Measurements from ENCODE around the gene MCEMP1.

The MCEMP1 gene

DNA sequence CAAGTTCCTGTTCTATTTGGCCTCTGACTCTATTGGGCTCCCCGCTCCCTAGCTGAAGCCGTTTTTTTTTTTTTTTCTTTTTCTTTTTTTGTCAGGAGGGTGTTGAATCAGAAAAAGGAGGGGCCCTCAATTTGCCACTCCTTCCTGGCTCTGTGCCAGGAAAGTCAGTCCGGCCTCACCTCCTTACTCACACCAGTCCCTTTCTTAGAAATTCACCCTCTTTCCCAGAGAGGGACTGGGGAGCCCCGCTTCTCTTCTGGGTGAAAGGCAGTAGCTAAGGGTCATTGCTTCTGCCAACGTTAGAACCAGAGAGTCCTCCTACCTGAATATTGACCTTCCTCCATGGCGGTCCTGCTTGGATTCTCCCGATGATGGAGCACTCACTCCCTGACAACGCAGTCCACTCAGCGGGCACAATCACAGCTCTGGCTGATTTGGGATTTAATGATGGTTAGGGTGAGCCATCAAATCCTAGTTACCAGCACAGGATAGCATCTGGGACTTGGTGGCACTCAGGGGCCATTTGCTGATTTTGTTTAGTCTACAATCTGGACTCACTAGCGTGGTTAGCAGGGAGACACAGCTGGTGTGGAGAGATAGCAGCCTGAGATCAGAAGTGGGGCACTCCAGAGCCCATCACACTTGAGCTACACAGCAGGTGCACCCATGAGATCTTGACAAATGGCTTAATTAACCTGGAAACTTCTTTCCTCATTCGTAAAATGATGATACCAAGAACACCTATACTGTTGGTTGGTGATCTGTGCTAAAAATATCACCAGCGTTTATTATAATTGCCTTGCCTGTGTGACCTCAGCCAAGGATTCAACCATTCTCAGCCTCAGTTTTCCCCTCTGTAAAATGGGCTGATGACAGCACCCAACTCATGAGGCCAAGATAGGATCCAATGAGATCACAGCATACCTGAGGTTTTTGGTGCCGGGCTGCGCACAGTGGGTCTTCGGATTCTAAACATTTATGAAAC lies 22.8 kb downstream of the MCEMP1 start:
- TF ChIP-seq, protein P1, sequence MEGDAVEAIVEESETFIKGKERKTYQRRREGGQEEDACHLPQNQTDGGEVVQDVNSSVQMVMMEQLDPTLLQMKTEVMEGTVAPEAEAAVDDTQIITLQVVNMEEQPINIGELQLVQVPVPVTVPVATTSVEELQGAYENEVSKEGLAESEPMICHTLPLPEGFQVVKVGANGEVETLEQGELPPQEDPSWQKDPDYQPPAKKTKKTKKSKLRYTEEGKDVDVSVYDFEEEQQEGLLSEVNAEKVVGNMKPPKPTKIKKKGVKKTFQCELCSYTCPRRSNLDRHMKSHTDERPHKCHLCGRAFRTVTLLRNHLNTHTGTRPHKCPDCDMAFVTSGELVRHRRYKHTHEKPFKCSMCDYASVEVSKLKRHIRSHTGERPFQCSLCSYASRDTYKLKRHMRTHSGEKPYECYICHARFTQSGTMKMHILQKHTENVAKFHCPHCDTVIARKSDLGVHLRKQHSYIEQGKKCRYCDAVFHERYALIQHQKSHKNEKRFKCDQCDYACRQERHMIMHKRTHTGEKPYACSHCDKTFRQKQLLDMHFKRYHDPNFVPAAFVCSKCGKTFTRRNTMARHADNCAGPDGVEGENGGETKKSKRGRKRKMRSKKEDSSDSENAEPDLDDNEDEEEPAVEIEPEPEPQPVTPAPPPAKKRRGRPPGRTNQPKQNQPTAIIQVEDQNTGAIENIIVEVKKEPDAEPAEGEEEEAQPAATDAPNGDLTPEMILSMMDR (IDR thresholded peaks at IDR 0.05; ENCODE audit: low read depth, low read length, missing control alignments) = no peak

DNA sequence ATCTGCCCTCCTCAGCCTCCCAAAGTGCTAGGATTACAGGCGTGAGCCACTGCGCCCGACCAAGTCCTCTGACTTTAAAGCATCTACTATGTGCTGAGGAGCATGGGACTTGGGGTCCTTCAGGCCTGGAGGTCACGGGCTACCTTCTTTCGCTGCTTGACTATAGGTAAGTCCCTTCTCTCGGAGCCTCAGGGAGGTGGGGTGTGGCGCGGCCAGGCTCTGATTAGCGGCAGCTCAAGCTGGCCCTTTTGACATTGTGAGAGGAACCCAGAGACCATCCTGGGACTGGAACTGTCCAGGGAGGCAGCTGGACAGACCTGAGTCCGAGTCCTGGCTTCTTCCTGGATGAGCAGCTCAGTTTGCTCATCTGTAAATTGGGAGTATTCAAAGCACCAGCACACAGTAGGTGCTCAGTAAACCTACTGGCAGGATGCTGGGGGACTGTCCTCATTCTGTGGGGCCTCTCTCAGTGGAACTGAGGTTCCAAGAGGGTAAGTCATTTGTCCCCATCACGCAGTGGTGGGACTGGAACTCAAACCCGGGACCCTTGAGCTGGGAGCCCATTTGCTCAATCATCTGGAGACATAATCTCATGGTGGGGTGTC lies 24.3 kb downstream of the MCEMP1 start:
- H3K36me3 ChIP-seq (replicated peaks) = no peaks in the 10 kb centered on the region
- H3K27ac ChIP-seq = no peak overlapping the region
- no peak for DNase-seq
- TF ChIP-seq, protein P1 (IDR thresholded peaks at IDR 0.05; ENCODE audit: low read depth, low read length, missing control alignments) = no peak
- in situ Hi-C loops (cut with HindIII; ENCODE audit: low pct_ligation_motif_present, low sequenced_read_pairs) = no loop called here
- H3K4me3 ChIP-seq (ENCODE audit: low read depth, low read length) = no peak overlapping the region
- H3K27me3 ChIP-seq (replicated peaks) = no peaks in the 10 kb centered on the region

More for the DNA sequence above, 22.8 kb downstream of the MCEMP1 start:
- in situ Hi-C loops (cut with HindIII; ENCODE audit: low pct_ligation_motif_present, low sequenced_read_pairs) = no loop called here
- Histone ChIP-seq H3K36me3 (replicated peaks) (no peaks in the 10 kb centered on the region), H3K27ac (no peak overlapping the region), H3K27me3 (replicated peaks) (no peaks in the 10 kb centered on the region), H3K4me3 (ENCODE audit: low read depth, low read length) (no peak overlapping the region)
- no peak for DNase-seq

DNA sequence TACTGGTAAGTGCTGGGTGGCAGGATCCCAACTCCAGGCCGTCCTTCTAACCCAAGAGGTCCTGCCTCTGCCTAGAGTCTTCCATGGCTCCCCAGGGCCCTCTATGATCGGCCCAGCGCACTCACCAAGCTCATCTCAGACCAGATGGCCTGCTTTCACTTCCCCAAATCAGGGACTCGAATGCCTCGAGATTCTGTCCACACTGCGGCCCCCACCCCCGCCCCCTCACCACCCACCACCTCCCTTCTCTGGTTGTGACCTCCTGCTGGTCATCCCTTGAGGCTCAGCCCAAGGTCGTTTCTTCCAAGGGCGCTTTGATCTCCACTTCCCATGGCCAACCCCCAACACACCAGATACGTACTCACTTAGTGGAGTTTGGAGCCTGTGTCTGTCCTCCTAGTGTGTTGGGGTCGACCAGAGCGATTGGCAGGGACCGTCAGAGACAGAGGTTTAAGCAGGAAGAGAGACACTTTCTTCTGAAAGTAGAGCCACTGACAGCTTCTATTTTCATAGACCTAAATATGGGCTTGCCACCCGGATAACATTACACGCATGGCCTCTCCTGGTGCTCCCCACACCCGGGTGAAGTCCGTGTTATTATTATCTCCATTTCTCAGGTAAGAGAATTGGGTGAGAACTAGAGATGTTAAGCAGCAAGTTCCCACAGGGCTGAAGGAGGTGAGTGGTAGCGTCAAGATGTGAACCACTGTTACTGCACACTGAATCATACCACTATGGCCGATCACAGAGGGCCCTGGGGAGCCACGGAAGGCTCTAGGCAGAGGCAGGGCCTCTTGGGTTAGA lies 25.0 kb downstream of the MCEMP1 start, which contains the start of gene FCER2:
TSS of gene FCER2 (minus strand) at position 478 of the 804 bp plus-strand sequence. CDS start 2,371 bp downstream, outside the sequence.
- TF ChIP-seq, protein P1 (IDR thresholded peaks at IDR 0.05; ENCODE audit: low read depth, low read length, missing control alignments) = no peak
- Histone ChIP-seq H3K27ac (no peak within 1 kb of the TSS), H3K4me3 (ENCODE audit: low read depth, low read length) (no peak within 1 kb of the TSS), H3K27me3 (replicated peaks) (no peaks in the 10 kb centered on the region), H3K36me3 (replicated peaks) (no peaks in the 10 kb centered on the region)
- in situ Hi-C loops (cut with HindIII; ENCODE audit: low pct_ligation_motif_present, low sequenced_read_pairs) = no loop called here
- no peak for DNase-seq

DNA sequence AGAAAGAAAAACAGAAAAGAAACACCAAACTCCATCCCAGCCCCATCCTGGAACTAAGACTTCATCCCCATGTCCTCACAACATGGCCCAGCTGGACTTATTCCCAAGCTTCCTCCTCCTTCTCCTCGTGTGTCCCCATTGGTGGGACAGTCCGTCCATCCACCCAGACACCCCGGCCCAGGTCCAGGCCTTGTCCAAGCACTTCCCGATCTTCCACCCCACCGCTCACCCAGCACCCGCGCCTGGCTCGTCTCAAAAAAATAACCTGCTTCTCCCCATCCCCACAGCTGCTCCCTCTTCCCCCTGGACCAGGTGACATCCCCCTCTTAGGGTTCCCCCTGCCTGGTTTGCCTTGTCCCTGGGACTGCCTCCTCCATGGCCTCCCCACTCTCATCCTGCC lies 26.4 kb downstream of the MCEMP1 start:
- in situ Hi-C loops (cut with HindIII; ENCODE audit: low pct_ligation_motif_present, low sequenced_read_pairs) = no loop called here
- no peaks in the 10 kb centered on the region for H3K27me3 ChIP-seq (replicated peaks)
- H3K36me3 ChIP-seq (replicated peaks) = no peaks in the 10 kb centered on the region
- TF ChIP-seq, protein P1 (IDR thresholded peaks at IDR 0.05; ENCODE audit: low read depth, low read length, missing control alignments) = no peak
- H3K4me3 ChIP-seq (ENCODE audit: low read depth, low read length) = no peak overlapping the region
- H3K27ac ChIP-seq = no peak overlapping the region
- DNase-seq = no peak

DNA sequence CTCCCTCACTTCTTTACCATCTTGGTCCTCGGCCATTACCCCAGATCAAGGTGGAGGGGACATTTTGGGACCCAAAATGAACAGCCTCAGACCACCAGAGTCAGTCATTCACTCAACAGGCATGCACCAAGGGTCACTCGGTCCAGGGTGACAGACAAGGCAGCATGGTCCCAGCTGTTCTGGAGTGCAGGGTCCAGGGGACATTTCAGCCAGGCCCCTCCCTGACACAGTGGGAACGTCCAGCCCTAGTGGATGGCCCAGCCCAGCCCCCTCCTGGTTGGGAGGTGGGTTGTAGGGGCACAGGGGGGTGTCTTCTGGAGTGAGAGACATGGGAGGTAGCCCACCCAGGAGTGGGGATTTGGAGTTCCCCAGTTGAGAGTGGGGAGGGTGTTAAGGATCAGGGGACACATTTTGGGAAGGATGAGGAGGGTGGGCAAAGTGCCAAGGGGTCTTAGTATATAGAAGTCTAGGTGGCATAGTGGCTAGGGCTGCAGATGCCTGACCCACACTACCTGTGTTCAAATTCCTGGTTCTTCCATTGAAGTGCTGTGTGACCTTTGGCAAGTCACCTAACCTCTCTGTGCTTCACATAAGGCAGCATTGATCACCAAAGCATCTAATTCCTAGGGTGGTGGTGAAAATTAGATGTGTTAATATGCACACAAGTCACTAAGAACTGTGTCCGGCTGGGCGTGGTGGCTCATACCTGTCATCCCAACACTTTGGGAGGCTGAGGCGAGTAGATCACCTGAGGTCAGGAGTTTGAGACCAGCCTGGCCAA lies 27.6 kb downstream of the MCEMP1 start:
- Histone ChIP-seq H3K27ac (no peak overlapping the region), H3K4me3 (ENCODE audit: low read depth, low read length) (no peak overlapping the region), H3K27me3 (replicated peaks) (no peaks in the 10 kb centered on the region), H3K36me3 (replicated peaks) (no peaks in the 10 kb centered on the region)
- DNase-seq = no peak
- in situ Hi-C loops (cut with HindIII; ENCODE audit: low pct_ligation_motif_present, low sequenced_read_pairs) = no loop called here
- TF ChIP-seq, protein P1 (IDR thresholded peaks at IDR 0.05; ENCODE audit: low read depth, low read length, missing control alignments) = no peak

Measured in brain microvascular endothelial cell (primary cell).